ENCODE data around the gene ADAMTS14.
"Not testable (repeated sequence)": the region's sequence is repeated elsewhere in the genome, so short reads cannot be mapped to it uniquely, and the experiment has no call there.

ADAMTS14 gene

DNA sequence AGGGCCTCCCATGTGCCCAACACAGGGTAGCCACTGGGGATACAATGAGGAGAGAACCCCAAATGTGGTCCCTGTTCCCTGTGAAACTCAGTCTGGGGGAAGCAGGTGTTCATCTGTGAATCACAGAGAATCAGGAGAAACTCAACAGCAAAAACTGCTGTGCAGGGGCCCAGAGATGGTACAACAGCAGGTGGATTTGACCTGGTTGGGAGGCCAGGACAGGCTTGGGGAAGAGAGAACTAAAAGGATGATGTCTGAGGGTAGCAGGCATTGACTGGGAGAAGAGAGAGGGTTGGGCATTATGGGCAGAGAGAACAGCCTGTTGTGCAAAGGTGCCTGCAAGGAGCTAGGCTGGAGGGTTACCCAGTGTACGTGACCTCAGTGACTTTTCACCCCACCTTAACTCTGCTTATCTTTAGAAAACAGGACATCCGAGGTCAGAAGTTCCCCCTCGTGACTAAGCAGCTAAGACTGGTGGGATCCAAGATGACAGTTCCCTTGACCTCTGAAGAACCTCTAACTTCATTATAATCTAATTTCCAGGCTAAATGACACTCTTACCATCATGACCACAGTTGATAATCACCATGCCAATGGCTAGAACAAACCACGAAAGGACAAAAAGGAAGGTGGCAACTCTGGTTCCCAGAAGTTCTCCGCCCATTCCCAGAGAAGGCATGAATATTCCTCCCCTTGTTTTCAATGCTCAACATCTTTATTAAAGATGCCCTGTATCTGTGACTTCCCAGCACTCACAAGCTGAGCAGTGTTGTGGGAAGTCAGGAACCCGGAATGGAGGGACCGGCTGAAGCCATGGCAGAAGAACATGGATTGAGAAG is 5.1 kb upstream of the ADAMTS14 start:
- FAIRE-seq: no peak
- no peak for DNase-seq (ENCODE audit: insufficient read length, low spot score)
- TF ChIP-seq TAF1 (IDR thresholded peaks at IDR 0.05; ENCODE audit: low read depth, low read length): no peak
- TF ChIP-seq POLR2AphosphoS5 (IDR thresholded peaks at IDR 0.05; ENCODE audit: low read depth, low read length): no peak
- no peak for TF ChIP-seq PAX5 (IDR thresholded peaks at IDR 0.05; ENCODE audit: insufficient read depth, low read length, severe bottlenecking)
- no peak for TF ChIP-seq SPI1 (IDR thresholded peaks at IDR 0.05; ENCODE audit: low read depth, low read length)
- no peak for TF ChIP-seq POU2F2 (IDR thresholded peaks at IDR 0.05; ENCODE audit: low read depth, low read length)
- no peak for TF ChIP-seq POLR2A (IDR thresholded peaks at IDR 0.05; ENCODE audit: low read depth, low read length)

DNA sequence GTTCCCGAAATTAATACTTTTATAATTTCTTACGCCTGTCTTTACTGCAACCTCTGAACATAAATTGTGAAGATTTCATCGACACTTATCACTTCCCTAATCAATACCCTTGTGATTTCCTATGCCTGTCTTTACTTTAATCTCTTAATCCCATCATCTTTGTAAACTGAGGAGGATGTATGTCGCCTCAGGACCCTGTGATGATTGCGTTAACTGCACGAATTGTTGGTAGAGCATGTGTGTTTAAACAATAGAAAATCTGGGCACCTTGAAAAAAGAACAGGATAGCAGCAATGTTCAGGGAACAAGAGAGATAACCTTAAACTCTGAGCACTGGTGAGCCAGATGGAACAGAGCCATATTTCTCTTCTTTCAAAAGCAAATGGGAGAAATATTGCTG is 4.5 kb upstream of the ADAMTS14 start:
- FAIRE-seq; DNase-seq (ENCODE audit: insufficient read length, low spot score): not testable (repeated sequence)

DNA sequence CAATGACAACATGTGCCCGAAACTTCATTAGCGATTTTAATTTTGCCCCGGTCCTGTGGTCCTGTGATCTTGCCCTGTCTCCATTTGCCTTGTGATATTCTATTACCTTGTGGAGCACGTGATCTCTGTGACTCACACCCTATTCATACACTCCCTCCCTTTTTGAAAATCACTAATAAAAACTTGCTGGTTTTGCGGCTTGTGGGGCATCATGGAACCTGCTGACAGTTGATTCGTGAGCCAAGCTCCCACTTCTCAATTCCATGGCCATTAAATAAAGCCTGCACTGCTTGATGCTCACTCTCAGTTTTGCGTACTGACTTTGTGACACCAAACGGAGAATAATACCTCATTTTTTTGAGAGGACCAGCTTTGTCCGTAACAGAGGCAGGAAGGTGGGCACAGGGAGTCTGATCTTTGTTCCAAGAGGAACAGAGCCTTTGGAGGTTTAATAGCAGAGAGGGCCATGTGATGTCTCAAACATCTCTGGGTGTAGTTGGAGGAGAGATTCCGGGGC is 3.8 kb upstream of the ADAMTS14 start:
- no peak for TF ChIP-seq POLR2A (IDR thresholded peaks at IDR 0.05; ENCODE audit: low read depth, low read length)
- DNase-seq (ENCODE audit: insufficient read length, low spot score): no peak
- FAIRE-seq: no peak

DNA sequence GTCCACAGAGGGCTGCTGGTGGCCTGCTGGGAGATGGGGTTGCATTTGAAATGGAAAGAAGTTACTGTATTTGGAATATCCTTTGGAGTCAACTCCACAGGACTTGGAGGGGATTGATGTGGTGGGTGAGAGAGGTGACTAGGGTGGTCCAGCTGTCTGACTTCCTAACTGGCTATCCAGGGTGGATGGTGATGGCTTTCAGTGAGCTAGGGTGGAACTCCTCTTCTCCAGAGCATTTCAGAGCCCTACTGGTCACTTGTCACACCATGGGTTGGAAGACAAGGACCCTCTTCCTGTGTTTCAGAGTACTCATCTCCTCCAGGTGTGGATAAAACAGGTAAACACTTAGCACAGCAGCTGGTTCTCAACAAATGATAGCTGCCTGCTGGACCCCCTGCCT is 3.3 kb upstream of the ADAMTS14 start:
- FAIRE-seq: no peak
- no peak for DNase-seq (ENCODE audit: insufficient read length, low spot score)
- no peak for TF ChIP-seq POLR2AphosphoS5 (IDR thresholded peaks at IDR 0.05; ENCODE audit: low read depth, low read length)
- TF ChIP-seq PAX5 (IDR thresholded peaks at IDR 0.05; ENCODE audit: insufficient read depth, low read length, severe bottlenecking): no peak
- no peak for TF ChIP-seq POLR2A (IDR thresholded peaks at IDR 0.05; ENCODE audit: low read depth, low read length)
- TF ChIP-seq POU2F2 (IDR thresholded peaks at IDR 0.05; ENCODE audit: low read depth, low read length): no peak
- no peak for TF ChIP-seq SPI1 (IDR thresholded peaks at IDR 0.05; ENCODE audit: low read depth, low read length)
- TF ChIP-seq TAF1 (IDR thresholded peaks at IDR 0.05; ENCODE audit: low read depth, low read length): no peak

DNA sequence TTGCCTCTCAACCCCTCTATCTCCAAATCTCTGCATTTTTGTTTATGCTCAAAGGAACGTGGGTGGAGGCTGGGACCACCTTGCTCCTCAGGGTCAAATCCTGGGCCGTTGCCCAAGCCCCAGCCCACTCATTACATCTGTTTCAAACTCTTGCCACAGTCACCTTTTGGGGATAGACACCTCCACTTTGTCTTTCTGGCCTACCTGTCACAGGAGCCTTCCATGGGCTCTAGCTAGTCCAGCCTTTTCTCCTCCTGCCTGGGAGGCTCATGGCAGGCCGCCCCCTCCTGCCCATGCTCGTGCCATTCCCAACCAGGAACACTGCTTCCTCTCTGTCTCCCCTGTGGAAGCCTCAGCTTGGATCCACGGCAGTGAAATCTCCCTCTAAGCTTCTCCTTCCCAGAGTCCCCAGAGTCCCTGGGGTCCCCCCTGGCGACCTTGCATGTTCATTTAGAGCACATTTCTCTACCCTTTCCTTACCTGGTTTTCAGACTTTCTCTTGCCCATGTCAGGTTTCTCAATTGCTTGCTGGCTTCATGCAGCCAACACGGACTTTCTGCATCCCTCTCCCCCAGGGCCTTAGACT is 2.5 kb upstream of the ADAMTS14 start:
- no peak for DNase-seq (ENCODE audit: insufficient read length, low spot score)
- TF ChIP-seq PAX5 (IDR thresholded peaks at IDR 0.05; ENCODE audit: insufficient read depth, low read length, severe bottlenecking): no peak
- TF ChIP-seq POLR2A (IDR thresholded peaks at IDR 0.05; ENCODE audit: low read depth, low read length): no peak
- TF ChIP-seq TAF1 (IDR thresholded peaks at IDR 0.05; ENCODE audit: low read depth, low read length): no peak
- no peak for TF ChIP-seq POLR2AphosphoS5 (IDR thresholded peaks at IDR 0.05; ENCODE audit: low read depth, low read length)
- TF ChIP-seq SPI1 (IDR thresholded peaks at IDR 0.05; ENCODE audit: low read depth, low read length): no peak
- no peak for TF ChIP-seq POU2F2 (IDR thresholded peaks at IDR 0.05; ENCODE audit: low read depth, low read length)
- no peak for FAIRE-seq

DNA sequence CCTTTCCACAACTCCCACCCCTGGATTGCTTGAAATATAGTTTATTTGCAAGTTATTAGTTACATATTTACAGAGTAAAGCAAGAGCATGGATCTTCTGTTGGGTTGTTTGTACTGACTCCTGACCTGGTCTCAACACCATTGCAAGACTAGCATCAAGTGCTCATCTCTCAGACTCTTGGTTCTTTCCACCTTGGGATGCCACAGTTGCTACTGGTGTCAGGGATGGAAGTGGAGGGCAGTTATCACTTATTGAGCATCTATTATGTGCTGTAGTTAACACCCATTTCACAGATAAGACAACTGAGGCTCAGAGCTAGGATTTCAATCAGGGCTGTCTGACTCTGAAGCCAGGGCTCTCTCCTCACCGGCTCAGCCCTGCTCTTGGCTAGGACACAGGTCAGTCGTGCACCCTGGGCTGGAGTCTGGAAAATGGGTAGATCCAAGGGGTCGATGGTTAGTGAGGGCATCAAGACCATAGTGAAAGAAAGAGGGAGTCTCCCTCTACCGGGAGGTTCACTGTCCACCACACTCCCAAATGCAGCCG is 614 bp upstream of the ADAMTS14 start:
- TF ChIP-seq POU2F2 (IDR thresholded peaks at IDR 0.05; ENCODE audit: low read depth, low read length) (no peak), POLR2AphosphoS5 (IDR thresholded peaks at IDR 0.05; ENCODE audit: low read depth, low read length) (no peak), SPI1 (IDR thresholded peaks at IDR 0.05; ENCODE audit: low read depth, low read length) (no peak), TAF1 (IDR thresholded peaks at IDR 0.05; ENCODE audit: low read depth, low read length) (no peak), PAX5 (IDR thresholded peaks at IDR 0.05; ENCODE audit: insufficient read depth, low read length, severe bottlenecking) (no peak), POLR2A (IDR thresholded peaks at IDR 0.05; ENCODE audit: low read depth, low read length) (no peak)
- no peak for DNase-seq (ENCODE audit: insufficient read length, low spot score)
- no peak for FAIRE-seq

DNA sequence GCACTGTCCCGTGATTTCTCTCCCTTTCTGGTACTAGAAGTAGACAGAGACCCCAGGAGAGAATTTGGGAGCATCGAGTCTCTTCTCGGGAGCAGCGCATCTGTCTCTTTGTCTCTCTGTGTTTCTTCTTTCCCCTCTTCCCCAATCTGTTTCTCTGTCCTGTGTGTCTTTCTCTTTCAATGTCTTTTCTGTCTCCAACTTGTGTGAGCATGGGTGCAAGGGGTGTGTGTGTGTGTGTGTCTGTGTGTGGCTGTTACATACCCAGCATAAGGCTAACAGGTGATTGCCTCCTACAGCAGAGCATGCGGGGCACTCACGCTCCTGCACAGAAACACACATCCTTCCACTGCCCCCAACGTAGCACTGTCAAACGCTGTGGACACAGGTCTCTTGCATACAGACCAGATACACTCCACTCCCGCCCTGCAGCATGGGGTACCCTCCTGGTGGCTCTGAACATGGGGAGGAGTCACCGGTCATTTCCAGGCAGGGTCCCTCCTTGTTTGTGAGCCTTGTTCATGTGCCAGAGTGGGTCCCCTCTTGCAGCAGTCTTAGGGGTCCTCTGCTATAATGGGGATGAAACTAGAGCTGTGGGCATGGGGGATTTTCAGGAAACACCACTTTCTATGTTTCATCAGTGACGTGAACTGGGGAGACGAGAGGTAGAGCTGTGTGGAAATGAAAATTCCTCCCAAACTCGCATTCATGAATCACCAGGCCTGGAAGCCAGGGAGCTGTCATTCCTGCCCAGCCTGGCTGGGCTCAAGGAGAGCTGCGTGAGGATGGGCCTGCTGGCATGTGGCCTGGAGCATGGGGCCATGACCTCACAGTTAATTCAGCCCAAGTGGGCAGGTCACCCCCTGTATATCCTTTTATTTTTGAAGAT is 980 bp downstream of the ADAMTS14 start:
- no peak for FAIRE-seq
- no peak for TF ChIP-seq POU2F2 (IDR thresholded peaks at IDR 0.05; ENCODE audit: low read depth, low read length)
- TF ChIP-seq SPI1 (IDR thresholded peaks at IDR 0.05; ENCODE audit: low read depth, low read length): no peak
- no peak for TF ChIP-seq POLR2A (IDR thresholded peaks at IDR 0.05; ENCODE audit: low read depth, low read length)
- TF ChIP-seq POLR2AphosphoS5 (IDR thresholded peaks at IDR 0.05; ENCODE audit: low read depth, low read length): no peak
- no peak for TF ChIP-seq TAF1 (IDR thresholded peaks at IDR 0.05; ENCODE audit: low read depth, low read length)
- TF ChIP-seq PAX5 (IDR thresholded peaks at IDR 0.05; ENCODE audit: insufficient read depth, low read length, severe bottlenecking): no peak
- DNase-seq (ENCODE audit: insufficient read length, low spot score): no peak

DNA sequence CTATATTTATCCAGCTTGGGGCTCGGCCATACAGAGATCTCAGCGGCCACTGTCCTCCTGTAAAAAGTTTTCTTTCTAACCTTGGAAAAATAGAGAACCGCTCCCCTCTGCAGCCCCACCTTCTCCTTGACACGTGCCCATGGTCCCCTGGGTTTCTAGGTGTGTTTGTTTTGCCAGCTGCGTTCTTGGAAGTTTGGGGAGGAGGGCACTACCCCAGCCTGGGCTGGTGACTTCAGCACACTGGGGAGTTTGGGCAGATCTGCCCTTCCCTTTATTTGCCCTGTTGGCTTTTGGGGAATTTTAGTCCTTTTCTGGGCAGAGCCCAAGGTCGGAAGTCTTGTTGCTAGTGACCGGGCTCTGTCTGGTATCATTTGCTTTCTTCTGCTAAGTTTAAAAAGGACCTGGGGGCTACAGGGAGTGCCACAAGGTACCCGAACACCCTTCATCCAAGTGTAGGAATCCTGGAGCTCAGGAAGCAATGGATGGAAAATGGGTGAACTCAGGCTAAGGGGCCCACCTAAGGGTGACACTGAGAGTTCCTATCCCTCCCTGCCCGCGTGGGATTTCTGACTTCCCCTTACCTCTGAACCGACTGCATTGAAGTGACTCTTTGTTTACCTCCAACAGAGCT is 1.7 kb downstream of the ADAMTS14 start:
- FAIRE-seq (no peak), DNase-seq (ENCODE audit: insufficient read length, low spot score) (no peak)
- TF ChIP-seq POLR2AphosphoS5 (IDR thresholded peaks at IDR 0.05; ENCODE audit: low read depth, low read length): no peak
- no peak for TF ChIP-seq POLR2A (IDR thresholded peaks at IDR 0.05; ENCODE audit: low read depth, low read length)
- no peak for TF ChIP-seq POU2F2 (IDR thresholded peaks at IDR 0.05; ENCODE audit: low read depth, low read length)
- no peak for TF ChIP-seq TAF1 (IDR thresholded peaks at IDR 0.05; ENCODE audit: low read depth, low read length)

All from GM12891 (cell line).